HG03575 (cell line): ENCODE measurements around the gene RNU6-1.

Experiments
- ATAC-seq: cut with Tn5 transposase; IDR thresholded peaks from one replicate; pipeline ENCODE4 v1.9.1; 2021; ENCODE audit not compliant: unreplicated experiment, insufficient number of reproducible peaks, low FRiP score; ENCODE audit errors: extremely low read depth

Gene RNU6-1

GRCh38 chr15:67835297-67836133 lies 4.3 kb downstream of the RNU6-1 start:
- no peak for ATAC-seq

- ATAC-seq = no peak
Measured at GRCh38 chr15:67834581-67835296, 5.1 kb downstream of the RNU6-1 start.

- no peak for ATAC-seq
Measured at GRCh38 chr15:67833710-67834511, 5.9 kb downstream of the RNU6-1 start.

GRCh38 chr15:67832897-67833709 lies 6.7 kb downstream of the RNU6-1 start:
- ATAC-seq = no peak

DNA sequence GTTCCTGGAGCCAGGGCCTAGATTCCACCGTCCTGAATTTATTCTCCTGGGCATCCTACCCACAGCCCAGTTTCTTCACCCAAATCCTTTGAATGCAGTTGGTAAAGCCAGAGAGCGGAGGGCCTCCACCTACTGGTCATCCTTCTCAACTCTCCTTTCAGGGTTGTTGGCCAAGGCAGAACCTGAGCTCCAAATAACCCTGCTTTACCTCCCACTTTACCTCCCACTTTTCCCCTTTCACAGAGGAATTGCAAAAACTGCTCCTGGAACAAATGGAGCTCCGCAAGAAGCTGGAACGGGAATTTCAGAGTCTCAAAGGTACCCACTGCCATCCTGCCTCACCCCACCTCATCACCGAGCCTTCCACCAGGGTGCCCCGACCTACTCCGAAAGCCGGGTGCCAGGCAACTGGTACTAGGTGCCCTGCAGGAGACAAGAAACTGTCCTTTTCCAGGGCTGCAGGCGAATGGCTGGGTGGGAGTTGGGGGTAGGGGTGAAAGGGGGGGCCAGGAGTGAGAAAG lies 7.8 kb downstream of the RNU6-1 start:
- ATAC-seq = no peak

DNA sequence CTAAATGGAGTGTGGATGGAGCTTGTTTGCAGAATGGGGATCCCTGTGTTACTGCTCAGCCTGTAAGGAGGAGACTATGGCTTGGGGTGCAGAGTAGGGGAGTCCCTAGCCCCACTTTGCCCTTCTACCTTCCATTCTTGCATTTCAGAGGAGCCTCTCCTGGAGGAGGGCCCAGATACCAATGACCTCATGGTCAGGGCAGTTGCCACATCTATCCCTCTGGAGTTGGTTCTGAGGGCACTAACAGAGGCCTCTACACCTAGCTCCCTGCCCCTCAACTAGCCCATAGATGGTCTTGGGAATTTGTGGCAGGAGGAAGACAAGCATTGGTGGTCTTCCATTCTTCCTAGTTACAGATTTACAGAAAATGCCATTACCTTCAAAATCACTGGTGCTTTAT lies 8.5 kb downstream of the RNU6-1 start:
- ATAC-seq = no peak

DNA sequence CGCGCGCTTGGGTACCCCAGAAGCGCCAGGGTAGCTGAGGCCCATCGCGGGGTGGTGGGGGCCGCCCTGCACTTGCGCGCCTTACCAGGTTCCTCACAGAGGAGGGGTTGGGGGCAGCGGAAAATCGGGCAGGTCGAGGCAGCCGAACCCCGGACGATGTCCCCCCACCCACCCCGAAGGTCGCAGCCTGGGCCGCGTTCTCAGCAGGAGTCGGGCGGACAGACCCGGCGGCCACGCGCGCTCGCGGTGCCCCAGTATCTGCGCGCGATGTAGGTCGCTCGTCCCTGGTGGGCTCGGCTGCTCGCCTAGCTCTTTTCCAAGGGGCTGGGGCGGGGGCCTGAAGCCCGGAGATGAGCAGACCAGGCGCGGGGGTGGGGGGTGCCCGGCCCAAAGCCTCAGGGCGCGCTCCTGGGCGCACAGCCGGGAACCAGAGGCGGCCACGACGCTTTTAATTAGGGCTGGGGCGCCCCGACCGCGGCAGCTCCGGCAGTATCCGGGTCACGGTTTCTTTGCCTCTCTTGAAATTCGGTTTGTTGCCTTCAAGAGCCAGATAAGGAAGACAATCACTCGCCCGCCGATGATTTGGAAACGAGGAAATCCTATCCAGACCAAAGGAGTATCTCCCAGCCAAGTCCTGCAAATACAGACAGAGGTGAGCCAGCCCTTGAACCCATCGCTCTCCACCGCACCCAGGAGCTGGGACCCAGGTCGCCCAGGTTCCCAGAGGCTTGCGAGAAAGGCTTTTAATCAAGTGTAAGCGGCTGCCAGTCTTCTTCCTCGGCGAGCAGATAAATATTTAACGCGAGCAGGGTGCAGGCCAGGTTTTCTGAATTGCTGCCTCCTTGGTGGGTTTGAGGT lies 10.0 kb downstream of the RNU6-1 start:
- ATAC-seq = no peak

DNA sequence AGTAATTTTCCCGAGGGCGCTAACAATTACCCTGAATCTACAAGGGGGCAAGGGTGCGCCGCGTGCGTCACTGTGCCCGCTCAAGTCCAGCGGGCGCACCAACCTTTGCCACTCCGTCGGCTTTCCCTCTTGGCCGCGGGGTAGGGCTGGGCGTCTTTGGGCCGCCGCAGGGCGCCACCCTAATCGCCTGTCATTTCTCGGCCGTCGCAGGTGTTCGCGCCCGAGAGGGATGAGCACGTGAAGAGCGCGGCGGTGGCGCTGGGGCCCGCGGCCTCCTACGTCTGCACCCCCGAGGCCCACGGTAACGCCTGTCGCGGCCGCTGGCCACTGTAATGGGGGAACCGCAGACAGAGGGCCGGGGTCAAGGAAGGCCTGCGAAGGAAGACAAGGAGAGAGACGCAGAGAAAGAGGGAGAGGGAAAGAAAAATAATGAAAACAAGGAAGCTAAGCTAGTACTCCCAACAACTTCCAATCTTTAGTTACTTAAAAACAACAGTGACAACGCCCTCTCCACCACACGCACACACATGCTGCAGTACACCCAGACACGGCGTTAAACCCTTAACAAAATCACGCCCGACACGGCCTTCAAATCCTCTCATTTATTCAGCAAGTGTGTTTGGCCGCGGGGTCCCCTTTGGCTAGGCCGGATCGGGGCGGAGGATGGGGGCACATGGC lies 10.7 kb downstream of the RNU6-1 start:
- ATAC-seq = no peak

GRCh38 chr15:67828278-67828968 lies 11.4 kb downstream of the RNU6-1 start:
- ATAC-seq = no peak

DNA sequence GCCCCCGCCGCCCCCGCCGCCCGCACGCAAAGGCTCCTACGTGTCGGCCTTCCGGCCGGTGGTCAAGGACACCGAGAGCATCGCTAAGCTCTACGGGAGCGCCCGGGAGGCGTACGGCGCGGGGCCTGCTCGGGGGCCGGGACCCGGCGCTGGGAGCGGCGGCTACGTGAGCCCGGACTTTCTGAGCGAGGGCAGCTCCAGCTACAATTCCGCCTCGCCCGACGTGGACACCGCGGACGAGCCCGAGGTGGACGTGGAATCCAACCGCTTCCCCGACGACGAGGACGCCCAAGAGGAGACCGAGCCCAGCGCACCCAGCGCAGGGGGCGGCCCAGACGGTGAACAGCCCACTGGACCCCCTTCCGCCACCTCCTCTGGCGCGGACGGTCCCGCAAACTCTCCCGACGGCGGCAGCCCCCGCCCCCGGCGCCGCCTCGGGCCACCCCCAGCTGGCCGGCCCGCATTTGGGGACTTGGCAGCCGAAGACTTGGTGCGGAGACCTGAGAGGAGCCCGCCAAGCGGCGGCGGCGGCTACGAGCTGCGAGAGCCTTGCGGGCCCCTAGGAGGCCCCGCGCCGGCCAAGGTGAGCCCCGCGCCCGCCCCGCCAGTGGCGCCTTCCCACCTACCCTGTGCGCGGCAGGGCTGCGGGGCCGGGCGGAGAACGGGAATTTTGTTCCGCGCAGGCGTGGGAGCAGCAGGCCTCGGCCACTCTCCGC lies 12.1 kb downstream of the RNU6-1 start:
- no peak for ATAC-seq

GRCh38 chr15:67826717-67827561 lies 12.9 kb downstream of the RNU6-1 start:
- no peak for ATAC-seq

- ATAC-seq = no peak
Measured at GRCh38 chr15:67825881-67826716, 13.7 kb downstream of the RNU6-1 start.

GRCh38 chr15:67824976-67825880 lies 14.6 kb downstream of the RNU6-1 start, which contains the start of gene SKOR1:
Gene SKOR1 (plus strand): TSS chr15:67825509. CDS start chr15:67825603, 94 bp downstream.
- no peak for ATAC-seq
